Keratinocyte (primary cell): Measurements from ENCODE around the gene PIM2. TPM values are rescaled to one million over a fixed set of nuclear protein-coding genes. Genes with fewer than 3 reads are reported as not detected.

Experiments used
- DNase-seq: peaks from one replicate; pipeline ENCODE4 v3.0.0-alpha.2; 2011; ENCODE audit warnings: low read depth, missing footprints, low spot score
- FAIRE-seq: peaks from 2 replicates; lab custom pipeline; 2011; peaks lifted over from hg19 to GRCh38; lab: Jason Lieb, UNC
- H2AFZ ChIP-seq: 2 replicates; pipeline ENCODE4 v1.6.0; 2012; ENCODE audit warnings: low read length, control low read depth, inconsistent platforms; ENCODE audit not compliant: control insufficient read depth
- H3K27ac ChIP-seq: 2 replicates; pipeline ENCODE4 v1.5.1; 2011; ENCODE audit warnings: low read length; ENCODE audit not compliant: control insufficient read depth, insufficient read depth
- H3K27me3 ChIP-seq: 3 replicates; pipeline ENCODE4 v1.6.0; 2011; ENCODE audit warnings: low read length; ENCODE audit not compliant: control insufficient read depth, insufficient read depth; ENCODE audit errors: extremely low read depth
- H3K36me3 ChIP-seq, 2 experiments: 2 replicates in 1 of 2; 3 replicates in 1 of 2; pipeline ENCODE4 v1.5.1; 2011; ENCODE audit warnings: low read length in 2 of 2, mild to moderate bottlenecking in 1 of 2; ENCODE audit not compliant: control insufficient read depth in 2 of 2, insufficient read depth in 2 of 2; ENCODE audit errors: extremely low read depth in 1 of 2
- H3K4me1 ChIP-seq: 3 replicates; pipeline ENCODE4 v1.5.1; 2011; ENCODE audit warnings: low read length; ENCODE audit not compliant: control insufficient read depth, insufficient read depth; ENCODE audit errors: extremely low read depth
- H3K4me2 ChIP-seq: 3 replicates; pipeline ENCODE4 v1.6.0; 2011; ENCODE audit warnings: low read depth, low read length; ENCODE audit not compliant: control insufficient read depth, insufficient read depth; ENCODE audit errors: extremely low read depth
- H3K4me3 ChIP-seq, 3 experiments: fragments of 200-600 bp in 1 of 3; sonication (generic) in 1 of 3; 2 replicates in 2 of 3; 3 replicates in 1 of 3; pipeline ENCODE4 v1.5.1; 2011 to 2016; ENCODE audit warnings: low read length in 3 of 3, mild to moderate bottlenecking in 3 of 3, control low read depth in 2 of 3, inconsistent platforms in 1 of 3, low read depth in 1 of 3, mixed read lengths in 1 of 3, mixed run types in 1 of 3, moderate library complexity in 1 of 3; ENCODE audit not compliant: control insufficient read depth in 2 of 3, insufficient read depth in 2 of 3; ENCODE audit errors: extremely low read depth in 1 of 3
- H3K79me2 ChIP-seq: 2 replicates; pipeline ENCODE4 v1.6.0; 2012; ENCODE audit warnings: low read length; ENCODE audit not compliant: control insufficient read depth, insufficient read depth
- H3K9ac ChIP-seq: 3 replicates; pipeline ENCODE4 v1.6.0; 2011; ENCODE audit warnings: low read length; ENCODE audit not compliant: control insufficient read depth, insufficient read depth; ENCODE audit errors: extremely low read depth
- H3K9me1 ChIP-seq: 3 replicates; pipeline ENCODE4 v1.6.0; 2011; ENCODE audit warnings: low read length; ENCODE audit not compliant: control insufficient read depth, insufficient read depth; ENCODE audit errors: extremely low read depth
- H3K9me3 ChIP-seq: 2 replicates; pipeline ENCODE4 v1.5.1; 2012; ENCODE audit warnings: low read depth, low read length; ENCODE audit not compliant: control insufficient read depth
- H4K20me1 ChIP-seq: 3 replicates; pipeline ENCODE4 v1.6.0; 2011; ENCODE audit warnings: low read length; ENCODE audit not compliant: control insufficient read depth, insufficient read depth; ENCODE audit errors: extremely low read depth
- CTCF ChIP-seq, 3 experiments: IDR thresholded peaks in 1 of 3; conservative IDR thresholded peaks in 1 of 3; optimal IDR thresholded peaks in 1 of 3; 2 replicates in 2 of 3; 3 replicates in 1 of 3; pipeline versions ENCODE3 to v1.5.1; 2011; ENCODE audit warnings: low read length in 3 of 3, mild to moderate bottlenecking in 3 of 3, moderate library complexity in 2 of 3, control low read depth in 1 of 3, inconsistent platforms in 1 of 3; ENCODE audit not compliant: insufficient read depth in 2 of 3; ENCODE audit errors: extremely low read depth in 1 of 3
- EZH2 ChIP-seq: IDR thresholded peaks from one replicate; pipeline ENCODE4 v1.6.1; 2012; ENCODE audit warnings: inconsistent platforms, mild to moderate bottlenecking, low read length, moderate library complexity
- dilution Hi-C: fragments of 300-500 bp; cut with MboI; formaldehyde crosslinking; loops from one replicate; pipeline ENCODE4 v1.7.0; 2020; ENCODE audit warnings: low sequenced_read_pairs; ENCODE audit not compliant: extremely low pct_ligation_motif_present
- polyA plus RNA-seq, 5 experiments: library from polyadenylated mRNA; depleted of rRNA in 3 of 5; stranded (reverse) in 3 of 5; stranded (forward) in 1 of 5; unstranded in 1 of 5; fragments of >200 nt; gene quantifications; 1 replicate in 1 of 5; 2 replicates in 3 of 5; 3 replicates in 1 of 5; pipeline versions ENCODE4 v1.2.1 to v1.2.3, GENCODE V29; 2011 to 2012; ENCODE audit warnings: missing spikeins in 2 of 5, low read depth in 1 of 5, low replicate concordance in 1 of 5

PIM2 gene
- polyA plus RNA-seq, 1 donor (not counting 4 experiments of a cell fraction or from before 2014, with no cell fraction given): 9.9 TPM

GRCh38 chrX:48933757-48934156, 14.9 kb upstream of the PIM2 start:
- Histone ChIP-seq H3K9ac (no peak overlapping the region), H3K36me3 (peaks cover 0 to 4% of the 10 kb centered on the region in 2 experiments), H2AFZ (no peak overlapping the region), H3K4me3 (no peak overlapping the region), H3K79me2 (peaks cover under 1% of the 10 kb centered on the region), H4K20me1 (no peaks in the 10 kb centered on the region), H3K9me1 (no peaks in the 10 kb centered on the region), H3K9me3 (no peaks in the 10 kb centered on the region), H3K4me1 (no peaks in the 10 kb centered on the region), H3K4me2 (no peak overlapping the region), H3K27me3 (no peaks in the 10 kb centered on the region), H3K27ac (no peak overlapping the region)
- no peak for DNase-seq
- dilution Hi-C loops: no loop called here
- TF ChIP-seq EZH2: no peak
- no peak for TF ChIP-seq CTCF (optimal IDR thresholded peaks at IDR 0.05 in 1 of 3, IDR thresholded peaks at IDR 0.05 in 1 of 3, conservative IDR thresholded peaks at IDR 0.05 in 1 of 3; ENCODE audit: extremely low read depth in 1 of 3, insufficient read depth in 2 of 3, low read length in 3 of 3)
- no peak for FAIRE-seq

GRCh38 chrX:48927736-48928382, 9.0 kb upstream of the PIM2 start:
- Histone ChIP-seq H3K36me3 (peaks cover 4 to 9% of the 10 kb centered on the region in 2 experiments), H3K4me2 (no peak overlapping the region), H3K27ac (no peak overlapping the region), H2AFZ (no peak overlapping the region), H3K27me3 (no peaks in the 10 kb centered on the region), H3K9me1 (no peaks in the 10 kb centered on the region), H3K79me2 (no peaks in the 10 kb centered on the region), H3K9ac (no peak overlapping the region), H3K4me1 (no peaks in the 10 kb centered on the region), H4K20me1 (no peaks in the 10 kb centered on the region), H3K4me3 (no peak overlapping the region), H3K9me3 (peaks cover 2% of the 10 kb centered on the region)
- DNase-seq (no peak), FAIRE-seq (no peak)
- TF ChIP-seq EZH2 (no peak), CTCF (optimal IDR thresholded peaks at IDR 0.05 in 1 of 3, IDR thresholded peaks at IDR 0.05 in 1 of 3, conservative IDR thresholded peaks at IDR 0.05 in 1 of 3; ENCODE audit: extremely low read depth in 1 of 3, insufficient read depth in 2 of 3, low read length in 3 of 3) (no peak)
- dilution Hi-C loops: no loop called here
